Liver (tissue), 9 donors: ENCODE measurements around the gene IKZF4. TPM values are rescaled to one million over a fixed set of nuclear protein-coding genes. Genes with fewer than 3 reads are reported as not detected.

Experiments
- DNase-seq: peaks from one replicate; pipeline ENCODE4 v3.0.0-alpha.2; 2017; ENCODE audit warnings: low spot score
- H3K27ac ChIP-seq, 2 donors: one replicate each; pipeline ENCODE4 v1.7.0; 2013; ENCODE audit warnings: inconsistent platforms in 2 of 2, low read length in 2 of 2, control low read depth in 1 of 2, low read depth in 1 of 2, mild to moderate bottlenecking in 1 of 2
- H3K27me3 ChIP-seq, 4 donors: one replicate each; pipeline versions ENCODE4 v1.6.1 to v1.7.0; 2013; ENCODE audit warnings: low read length in 3 of 4, inconsistent platforms in 1 of 4, mild to moderate bottlenecking in 1 of 4, moderate library complexity in 1 of 4; ENCODE audit not compliant: control insufficient read depth in 4 of 4, insufficient read depth in 4 of 4
- H3K36me3 ChIP-seq, 4 donors: one replicate each; pipeline versions ENCODE4 v1.6.1 to v1.7.0; 2013; ENCODE audit warnings: low read length in 3 of 4, mild to moderate bottlenecking in 3 of 4, low read depth in 1 of 4, moderate library complexity in 1 of 4; ENCODE audit not compliant: control insufficient read depth in 4 of 4, insufficient read depth in 3 of 4
- H3K4me1 ChIP-seq, 4 donors: one replicate each; pipeline versions ENCODE4 v1.6.1 to v1.7.0; 2013; ENCODE audit warnings: low read length in 3 of 4, mild to moderate bottlenecking in 3 of 4, moderate library complexity in 1 of 4; ENCODE audit not compliant: control insufficient read depth in 4 of 4, insufficient read depth in 4 of 4
- H3K4me3 ChIP-seq, 3 donors: one replicate each; pipeline versions ENCODE4 v1.6.1 to v1.7.0; 2013; ENCODE audit warnings: low read length in 3 of 3, control low read depth in 1 of 3, low read depth in 1 of 3, mild to moderate bottlenecking in 1 of 3
- H3K9ac ChIP-seq, 2 donors: one replicate each; pipeline ENCODE4 v1.7.0; 2013; ENCODE audit warnings: low read length in 2 of 2, mild to moderate bottlenecking in 2 of 2, moderate library complexity in 2 of 2, control low read depth in 1 of 2, low read depth in 1 of 2
- H3K9me3 ChIP-seq, 4 donors: one replicate each; pipeline versions ENCODE4 v1.6.1 to v1.7.0; 2013; ENCODE audit warnings: low read length in 3 of 4; ENCODE audit not compliant: control insufficient read depth in 4 of 4
- EGR1 ChIP-seq, 2 donors: IDR thresholded peaks; 2 replicates each; pipeline ENCODE4 v1.6.1; 2016 to 2018; ENCODE audit warnings: antibody characterized with exemption in 2 of 2, low read depth in 2 of 2
- FOXA1 ChIP-seq: IDR thresholded peaks from 2 replicates; pipeline ENCODE4 v1.6.1; 2016; ENCODE audit warnings: antibody characterized with exemption
- FOXA2 ChIP-seq: IDR thresholded peaks from 2 replicates; pipeline ENCODE4 v1.6.1; 2016; ENCODE audit warnings: antibody characterized with exemption
- GABPA ChIP-seq, 2 donors: IDR thresholded peaks in 1 of 2; conservative IDR thresholded peaks in 1 of 2; 2 replicates each; pipeline ENCODE4 v1.6.1; 2016; ENCODE audit warnings: antibody characterized with exemption in 2 of 2, mild to moderate bottlenecking in 1 of 2, moderate library complexity in 1 of 2
- HNF4A ChIP-seq, 2 donors: conservative IDR thresholded peaks; 2 replicates each; pipeline ENCODE4 v1.6.1; 2016; ENCODE audit warnings: antibody characterized with exemption in 2 of 2, mild to moderate bottlenecking in 2 of 2
- HNF4G ChIP-seq: IDR thresholded peaks from 2 replicates; pipeline ENCODE4 v1.6.1; 2016; ENCODE audit warnings: antibody characterized with exemption
- JUND ChIP-seq, 2 donors: IDR thresholded peaks; 2 replicates each; pipeline ENCODE4 v1.6.1; 2016; ENCODE audit warnings: antibody characterized with exemption in 2 of 2
- NR2F2 ChIP-seq: IDR thresholded peaks from 2 replicates; pipeline ENCODE4 v1.6.1; 2016; ENCODE audit warnings: antibody characterized with exemption
- RAD21 ChIP-seq, 2 donors: IDR thresholded peaks; 2 replicates each; pipeline ENCODE4 v1.6.1; 2016; ENCODE audit warnings: antibody characterized with exemption in 2 of 2, mild to moderate bottlenecking in 2 of 2
- RXRA ChIP-seq, 2 donors: IDR thresholded peaks; 2 replicates each; pipeline ENCODE4 v1.6.1; 2017 to 2018; ENCODE audit warnings: antibody characterized with exemption in 2 of 2, mild to moderate bottlenecking in 1 of 2
- SP1 ChIP-seq: IDR thresholded peaks from 2 replicates; pipeline ENCODE4 v1.6.1; 2018; ENCODE audit warnings: antibody characterized with exemption, mild to moderate bottlenecking
- TAF1 ChIP-seq: conservative IDR thresholded peaks from 2 replicates; pipeline ENCODE4 v1.6.1; 2016; ENCODE audit warnings: antibody characterized with exemption, mild to moderate bottlenecking
- YY1 ChIP-seq: IDR thresholded peaks from 2 replicates; pipeline ENCODE4 v1.6.1; 2016; ENCODE audit warnings: antibody characterized with exemption, mild to moderate bottlenecking
- WGBS: extraction: QIAGEN DNeasy Blood & Tissue Kit; methylation state at CpG from one replicate; pipeline ENCODE4 v1.1.7; 2013; 5-methylcytosine and 5-hydroxymethylcytosine counted together
- polyA plus RNA-seq, 2 donors: library from polyadenylated mRNA; stranded (reverse) in 1 of 2; unstranded in 1 of 2; fragments of 200-250 nt in 1 of 2; fragments of >200 nt in 1 of 2; fragmentation: Nextera tagmentation in 1 of 2; extraction: Ambion mirVana in 1 of 2; gene quantifications; one replicate each; pipeline versions ENCODE4 v1.2.1 to v1.2.3, GENCODE V29; 2013 to 2015
- total RNA-seq, 2 donors: library from RNA; depleted of rRNA; stranded (reverse); fragments of >200 nt; gene quantifications; one replicate each; pipeline ENCODE4 v1.2.3, GENCODE V29; 2014
- TF ChIP-seq, protein P1 (sequence below): IDR thresholded peaks from 2 replicates; pipeline ENCODE4 v1.6.1; 2016; ENCODE audit warnings: antibody characterized with exemption
- TF ChIP-seq, protein P2 (sequence below): IDR thresholded peaks from 2 replicates; pipeline ENCODE4 v1.6.1; 2016; ENCODE audit warnings: antibody characterized with exemption, mild to moderate bottlenecking
- TF ChIP-seq, protein P3 (sequence below): IDR thresholded peaks from 2 replicates; pipeline ENCODE4 v1.6.1; 2016; ENCODE audit warnings: antibody characterized with exemption
- TF ChIP-seq, protein P4 (sequence below): fragments of 150-350 bp; IDR thresholded peaks from 2 replicates; pipeline ENCODE4 v1.5.1; 2017; ENCODE audit warnings: improper control_type of control experiment, low read depth, low read length; ENCODE audit not compliant: missing input control
- TF ChIP-seq, protein P5 (sequence below): IDR thresholded peaks from 2 replicates; pipeline ENCODE4 v1.6.1; 2016; ENCODE audit warnings: antibody characterized with exemption
- donor health status: healthy.
- donor health status: healthy.
- donor health status: healthy.
- donor health status: healthy.
- donor health status: healthy.

Gene IKZF4
- total and polyA plus RNA-seq, 4 donors: 0.47 to 1.9 (median 0.75) TPM

DNA sequence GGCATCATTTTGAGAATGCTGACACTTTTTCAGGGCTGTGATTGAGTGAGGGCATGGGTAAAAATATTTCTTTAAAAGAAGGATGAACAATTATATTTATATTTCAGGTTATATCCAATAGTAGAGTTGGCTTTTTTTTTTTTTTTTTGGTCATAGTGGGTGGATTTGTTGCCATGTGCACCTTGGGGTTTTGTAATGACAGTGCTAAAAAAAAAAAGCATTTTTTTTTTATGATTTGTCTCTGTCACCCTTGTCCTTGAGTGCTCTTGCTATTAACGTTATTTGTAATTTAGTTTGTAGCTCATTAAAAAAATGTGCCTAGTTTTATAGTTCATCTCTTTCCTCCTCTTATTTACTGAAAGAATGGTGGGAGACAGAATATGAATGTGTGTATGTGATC lies 48.4 kb upstream of the IKZF4 start:
- peaks cover 0 to 4% (median 0%) of the 10 kb centered on the region in 4 donors for H3K36me3 ChIP-seq
- DNase-seq: no peak
- peaks cover 9 to 34% (median 22%) of the 10 kb centered on the region in 4 donors for H3K4me1 ChIP-seq
- H3K27ac ChIP-seq: peak overlapping the region; percentile 88 to 93
- H3K27me3 ChIP-seq: no peaks in the 10 kb centered on the region
- WGBS: 24% methylated on average over 1 of the region's 1 CpG
- no peak for TF ChIP-seq EGR1 (IDR thresholded peaks at IDR 0.05; ENCODE audit: low read depth in 2 of 2)
- no peak for TF ChIP-seq GABPA (IDR thresholded peaks at IDR 0.05 in 1 of 2, conservative IDR thresholded peaks at IDR 0.05 in 1 of 2)
- TF ChIP-seq FOXA2: no peak
- no peak for TF ChIP-seq SP1
- TF ChIP-seq NR2F2: no peak
- no peak for TF ChIP-seq RAD21 (IDR thresholded peaks at IDR 0.05)
- TF ChIP-seq, protein P1, sequence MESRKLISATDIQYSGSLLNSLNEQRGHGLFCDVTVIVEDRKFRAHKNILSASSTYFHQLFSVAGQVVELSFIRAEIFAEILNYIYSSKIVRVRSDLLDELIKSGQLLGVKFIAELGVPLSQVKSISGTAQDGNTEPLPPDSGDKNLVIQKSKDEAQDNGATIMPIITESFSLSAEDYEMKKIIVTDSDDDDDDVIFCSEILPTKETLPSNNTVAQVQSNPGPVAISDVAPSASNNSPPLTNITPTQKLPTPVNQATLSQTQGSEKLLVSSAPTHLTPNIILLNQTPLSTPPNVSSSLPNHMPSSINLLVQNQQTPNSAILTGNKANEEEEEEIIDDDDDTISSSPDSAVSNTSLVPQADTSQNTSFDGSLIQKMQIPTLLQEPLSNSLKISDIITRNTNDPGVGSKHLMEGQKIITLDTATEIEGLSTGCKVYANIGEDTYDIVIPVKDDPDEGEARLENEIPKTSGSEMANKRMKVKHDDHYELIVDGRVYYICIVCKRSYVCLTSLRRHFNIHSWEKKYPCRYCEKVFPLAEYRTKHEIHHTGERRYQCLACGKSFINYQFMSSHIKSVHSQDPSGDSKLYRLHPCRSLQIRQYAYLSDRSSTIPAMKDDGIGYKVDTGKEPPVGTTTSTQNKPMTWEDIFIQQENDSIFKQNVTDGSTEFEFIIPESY: no peak
- TF ChIP-seq, protein P2, sequence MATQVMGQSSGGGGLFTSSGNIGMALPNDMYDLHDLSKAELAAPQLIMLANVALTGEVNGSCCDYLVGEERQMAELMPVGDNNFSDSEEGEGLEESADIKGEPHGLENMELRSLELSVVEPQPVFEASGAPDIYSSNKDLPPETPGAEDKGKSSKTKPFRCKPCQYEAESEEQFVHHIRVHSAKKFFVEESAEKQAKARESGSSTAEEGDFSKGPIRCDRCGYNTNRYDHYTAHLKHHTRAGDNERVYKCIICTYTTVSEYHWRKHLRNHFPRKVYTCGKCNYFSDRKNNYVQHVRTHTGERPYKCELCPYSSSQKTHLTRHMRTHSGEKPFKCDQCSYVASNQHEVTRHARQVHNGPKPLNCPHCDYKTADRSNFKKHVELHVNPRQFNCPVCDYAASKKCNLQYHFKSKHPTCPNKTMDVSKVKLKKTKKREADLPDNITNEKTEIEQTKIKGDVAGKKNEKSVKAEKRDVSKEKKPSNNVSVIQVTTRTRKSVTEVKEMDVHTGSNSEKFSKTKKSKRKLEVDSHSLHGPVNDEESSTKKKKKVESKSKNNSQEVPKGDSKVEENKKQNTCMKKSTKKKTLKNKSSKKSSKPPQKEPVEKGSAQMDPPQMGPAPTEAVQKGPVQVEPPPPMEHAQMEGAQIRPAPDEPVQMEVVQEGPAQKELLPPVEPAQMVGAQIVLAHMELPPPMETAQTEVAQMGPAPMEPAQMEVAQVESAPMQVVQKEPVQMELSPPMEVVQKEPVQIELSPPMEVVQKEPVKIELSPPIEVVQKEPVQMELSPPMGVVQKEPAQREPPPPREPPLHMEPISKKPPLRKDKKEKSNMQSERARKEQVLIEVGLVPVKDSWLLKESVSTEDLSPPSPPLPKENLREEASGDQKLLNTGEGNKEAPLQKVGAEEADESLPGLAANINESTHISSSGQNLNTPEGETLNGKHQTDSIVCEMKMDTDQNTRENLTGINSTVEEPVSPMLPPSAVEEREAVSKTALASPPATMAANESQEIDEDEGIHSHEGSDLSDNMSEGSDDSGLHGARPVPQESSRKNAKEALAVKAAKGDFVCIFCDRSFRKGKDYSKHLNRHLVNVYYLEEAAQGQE: no peak
- TF ChIP-seq, protein P3, sequence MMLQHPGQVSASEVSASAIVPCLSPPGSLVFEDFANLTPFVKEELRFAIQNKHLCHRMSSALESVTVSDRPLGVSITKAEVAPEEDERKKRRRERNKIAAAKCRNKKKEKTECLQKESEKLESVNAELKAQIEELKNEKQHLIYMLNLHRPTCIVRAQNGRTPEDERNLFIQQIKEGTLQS: no peak
- TF ChIP-seq HNF4G: no peak
- TF ChIP-seq RXRA (IDR thresholded peaks at IDR 0.05): no peak
- no peak for TF ChIP-seq HNF4A (conservative IDR thresholded peaks at IDR 0.05)
- no peak for TF ChIP-seq JUND (IDR thresholded peaks at IDR 0.05)
- TF ChIP-seq YY1: no peak
- no peaks in the 10 kb centered on the region for H3K9me3 ChIP-seq
- H3K4me3 ChIP-seq: peak overlapping the region; percentile 60 to 88 (median 79)
- H3K9ac ChIP-seq: peak overlapping the region; percentile 91

DNA sequence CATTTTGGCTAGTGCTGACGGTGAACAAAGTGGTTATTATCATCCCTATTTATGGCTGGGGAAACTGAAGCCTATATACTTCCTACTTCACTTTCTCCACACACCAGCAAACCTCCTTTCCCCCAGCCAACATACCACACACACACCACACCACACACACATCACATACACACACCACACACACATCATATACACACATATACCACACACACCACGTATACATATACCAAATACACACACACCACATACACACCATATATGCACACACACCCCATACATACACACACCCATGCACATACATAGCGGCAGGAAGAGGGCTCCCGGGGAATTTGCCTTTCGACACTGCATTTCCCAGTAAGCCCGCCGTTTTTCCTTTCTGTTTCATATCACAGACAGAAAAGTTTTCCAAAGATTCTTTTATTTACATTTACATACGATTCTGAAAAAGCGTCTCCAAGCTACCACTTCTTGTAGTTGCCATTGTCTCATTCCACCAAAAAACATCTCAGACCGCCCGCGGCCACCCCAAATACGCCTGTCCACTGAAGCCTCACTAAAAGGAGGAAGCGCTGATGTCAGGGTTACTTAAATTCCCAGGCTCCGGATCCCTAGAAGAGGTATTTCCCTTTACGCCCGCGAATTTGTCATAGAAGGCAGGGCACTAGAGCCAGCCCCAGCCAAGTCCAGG lies 47.8 kb upstream of the IKZF4 start:
- H3K9me3 ChIP-seq: no peaks in the 10 kb centered on the region
- peak overlapping the region; percentile 91 for H3K9ac ChIP-seq
- WGBS: under 1% methylated on average over 18 of the region's 18 CpGs
- H3K27me3 ChIP-seq: no peaks in the 10 kb centered on the region
- peak overlapping the region; percentile 88 to 93 for H3K27ac ChIP-seq
- peak; percentile 56 for DNase-seq
- H3K4me3 ChIP-seq: peak overlapping the region; percentile 60 to 88 (median 79)
- peaks cover 0 to 4% (median 0%) of the 10 kb centered on the region in 4 donors for H3K36me3 ChIP-seq
- peaks cover 7 to 30% (median 21%) of the 10 kb centered on the region in 4 donors for H3K4me1 ChIP-seq
- TF ChIP-seq RAD21 (IDR thresholded peaks at IDR 0.05): peak; percentile 15 to 29
- TF ChIP-seq HNF4A (conservative IDR thresholded peaks at IDR 0.05): no peak
- TF ChIP-seq JUND (IDR thresholded peaks at IDR 0.05): no peak
- TF ChIP-seq FOXA1: peak; percentile 59
- TF ChIP-seq, protein P3: no peak
- TF ChIP-seq, protein P1: no peak
- TF ChIP-seq RXRA (IDR thresholded peaks at IDR 0.05): no peak
- TF ChIP-seq, protein P4, sequence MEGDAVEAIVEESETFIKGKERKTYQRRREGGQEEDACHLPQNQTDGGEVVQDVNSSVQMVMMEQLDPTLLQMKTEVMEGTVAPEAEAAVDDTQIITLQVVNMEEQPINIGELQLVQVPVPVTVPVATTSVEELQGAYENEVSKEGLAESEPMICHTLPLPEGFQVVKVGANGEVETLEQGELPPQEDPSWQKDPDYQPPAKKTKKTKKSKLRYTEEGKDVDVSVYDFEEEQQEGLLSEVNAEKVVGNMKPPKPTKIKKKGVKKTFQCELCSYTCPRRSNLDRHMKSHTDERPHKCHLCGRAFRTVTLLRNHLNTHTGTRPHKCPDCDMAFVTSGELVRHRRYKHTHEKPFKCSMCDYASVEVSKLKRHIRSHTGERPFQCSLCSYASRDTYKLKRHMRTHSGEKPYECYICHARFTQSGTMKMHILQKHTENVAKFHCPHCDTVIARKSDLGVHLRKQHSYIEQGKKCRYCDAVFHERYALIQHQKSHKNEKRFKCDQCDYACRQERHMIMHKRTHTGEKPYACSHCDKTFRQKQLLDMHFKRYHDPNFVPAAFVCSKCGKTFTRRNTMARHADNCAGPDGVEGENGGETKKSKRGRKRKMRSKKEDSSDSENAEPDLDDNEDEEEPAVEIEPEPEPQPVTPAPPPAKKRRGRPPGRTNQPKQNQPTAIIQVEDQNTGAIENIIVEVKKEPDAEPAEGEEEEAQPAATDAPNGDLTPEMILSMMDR: no peak
- no peak for TF ChIP-seq YY1
- TF ChIP-seq HNF4G: no peak
- no peak for TF ChIP-seq SP1
- TF ChIP-seq GABPA (IDR thresholded peaks at IDR 0.05 in 1 of 2, conservative IDR thresholded peaks at IDR 0.05 in 1 of 2): no peak
- TF ChIP-seq TAF1: peak; percentile 31
- no peak for TF ChIP-seq EGR1 (IDR thresholded peaks at IDR 0.05; ENCODE audit: low read depth in 2 of 2)
- TF ChIP-seq, protein P5, sequence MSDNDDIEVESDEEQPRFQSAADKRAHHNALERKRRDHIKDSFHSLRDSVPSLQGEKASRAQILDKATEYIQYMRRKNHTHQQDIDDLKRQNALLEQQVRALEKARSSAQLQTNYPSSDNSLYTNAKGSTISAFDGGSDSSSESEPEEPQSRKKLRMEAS: peak; percentile 32
- TF ChIP-seq FOXA2: no peak
- TF ChIP-seq NR2F2: no peak
